HG02981 (cell line): ENCODE data around the gene YOD1.
"Not testable (repeated sequence)": the region's sequence is repeated elsewhere in the genome, so short reads cannot be mapped to it uniquely, and the experiment has no call there.

ENCODE experiments used
- ATAC-seq: cut with Tn5 transposase; IDR thresholded peaks from one replicate; pipeline ENCODE4 v1.9.1; 2021; ENCODE audit warnings: mild to moderate bottlenecking, moderate library complexity; ENCODE audit not compliant: unreplicated experiment

The YOD1 gene

GRCh38 chr1:207050480-207051190 is 373 bp downstream of the YOD1 start:
- ATAC-seq: peak; percentile 37

- peak; percentile 31 for ATAC-seq
Observed at GRCh38 chr1:207049974-207050391, 1.0 kb downstream of the YOD1 start.

GRCh38 chr1:207049514-207049913 is 1.5 kb downstream of the YOD1 start:
- no peak for ATAC-seq

- no peak for ATAC-seq
Observed at GRCh38 chr1:207049054-207049453, 2.0 kb downstream of the YOD1 start.

GRCh38 chr1:207048041-207048440 is 3.0 kb downstream of the YOD1 start:
- ATAC-seq: no peak

- ATAC-seq: no peak
Observed at GRCh38 chr1:207047505-207047904, 3.5 kb downstream of the YOD1 start.

GRCh38 chr1:207045453-207045852 is 5.6 kb downstream of the YOD1 start:
- no peak for ATAC-seq

GRCh38 chr1:207041397-207041796 is 9.6 kb downstream of the YOD1 start:
- ATAC-seq: not testable (repeated sequence)

GRCh38 chr1:207040181-207040533 is 10.9 kb downstream of the YOD1 start:
- ATAC-seq: no peak

GRCh38 chr1:207039380-207040180 is 11.4 kb downstream of the YOD1 start:
- ATAC-seq: no peak

GRCh38 chr1:207036865-207037264 is 14.1 kb downstream of the YOD1 start:
- no peak for ATAC-seq

- ATAC-seq: no peak
Observed at GRCh38 chr1:207035877-207036551, 15.0 kb downstream of the YOD1 start.

- ATAC-seq: no peak
Observed at GRCh38 chr1:207034998-207035397, 16.0 kb downstream of the YOD1 start.

GRCh38 chr1:207034208-207034607 is 16.8 kb downstream of the YOD1 start:
- no peak for ATAC-seq

- no peak for ATAC-seq
Observed at GRCh38 chr1:207033302-207033701, 17.7 kb downstream of the YOD1 start.

GRCh38 chr1:207032528-207033017 is 18.4 kb downstream of the YOD1 start, which contains the start of gene C1orf116:
C1orf116 (minus strand) TSS chr1:207032756; CDS start chr1:207027598, 5,158 bp downstream.
- ATAC-seq: no peak

- ATAC-seq: no peak
Observed at GRCh38 chr1:207031632-207032264, 19.3 kb downstream of the YOD1 start.

- no peak for ATAC-seq
Observed at GRCh38 chr1:207031016-207031415, 20.0 kb downstream of the YOD1 start.

- no peak for ATAC-seq
Observed at GRCh38 chr1:207030522-207031009, 20.4 kb downstream of the YOD1 start.

GRCh38 chr1:207029701-207030521 is 21.1 kb downstream of the YOD1 start:
- no peak for ATAC-seq
